ENCODE data around the gene ANKRD13A. TPM values are rescaled to one million over a fixed set of nuclear protein-coding genes. Genes with fewer than 3 reads are reported as not detected.

The ANKRD13A gene
- total and polyA plus RNA-seq, 2 of the 8 experiments (the other 6 are each of a cell fraction or from before 2014, with no cell fraction given): 16.8 to 21.4 TPM

DNA sequence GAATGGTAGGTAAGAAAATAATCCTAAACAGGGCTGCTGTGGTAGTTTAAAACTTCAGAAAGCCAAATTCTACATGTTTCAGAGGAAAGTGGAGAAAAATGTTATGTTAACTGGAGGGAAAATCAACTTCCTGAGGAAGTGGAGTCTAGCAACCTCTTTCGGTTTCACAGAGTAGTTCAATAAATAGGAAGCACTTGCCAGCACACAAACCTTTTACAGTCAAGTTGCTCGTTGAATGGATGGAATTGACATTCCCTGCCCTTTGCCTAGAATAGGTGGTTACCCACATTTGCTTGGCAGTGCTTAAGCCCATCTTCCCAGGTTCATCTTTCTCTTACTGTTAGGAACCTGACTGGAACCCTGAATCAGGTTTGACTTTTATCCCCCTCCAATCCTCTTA is 15.9 kb downstream of the ANKRD13A start:
- TF ChIP-seq HDAC2 (IDR thresholded peaks at IDR 0.05; ENCODE audit: borderline replicate concordance in 1 of 2, low read depth in 2 of 2, low read length in 2 of 2) (no peak), CHD2 (IDR thresholded peaks at IDR 0.05; ENCODE audit: low read length) (no peak), EZH2 (IDR thresholded peaks at IDR 0.05; ENCODE audit: low read depth, low read length, severe bottlenecking) (no peak), SAP30 (IDR thresholded peaks at IDR 0.05; ENCODE audit: insufficient read depth, insufficient replicate concordance, low read length) (no peak), RXRA (IDR thresholded peaks at IDR 0.05; ENCODE audit: insufficient read depth, low read depth, low read length) (no peak)
- Histone ChIP-seq H3K9ac (replicated peaks in 1 of 4; ENCODE audit: extremely low read depth in 1 of 4, low read depth in 3 of 4, low read length in 3 of 4) (no peak overlapping the region), H3K36me3 (ENCODE audit: control insufficient read depth in 2 of 4, insufficient read depth in 4 of 4, low read length in 3 of 4) (no peaks in the 10 kb centered on the region), H3K4ac (replicated peaks; ENCODE audit: insufficient read length, low read depth, low read length) (no peak overlapping the region), H3K4me1 (replicated peaks in 1 of 4; ENCODE audit: control insufficient read depth in 3 of 4, insufficient read depth in 4 of 4, low read length in 3 of 4) (no peaks in the 10 kb centered on the region), H2BK5ac (ENCODE audit: low read depth, low read length) (no peak overlapping the region), H3K9me3 (ENCODE audit: insufficient read depth in 2 of 2, low read depth in 1 of 2, low read length in 1 of 2) (no peaks in the 10 kb centered on the region), H3K27ac (ENCODE audit: low read depth, low read length) (no peak overlapping the region), H2BK12ac (ENCODE audit: low read depth, low read length) (no peak overlapping the region), H4K5ac (ENCODE audit: insufficient read length, low read depth, low read length) (no peak overlapping the region), H2BK15ac (ENCODE audit: low read length) (no peak overlapping the region), H4K91ac (replicated peaks; ENCODE audit: insufficient read length, low read length) (no peak overlapping the region), H2AFZ (ENCODE audit: low read length) (no peak overlapping the region), H3K56ac (replicated peaks; ENCODE audit: insufficient read length, low read depth, low read length) (no peak overlapping the region), H3K79me1 (ENCODE audit: low read depth, low read length) (no peaks in the 10 kb centered on the region), H3K23me2 (ENCODE audit: low read depth, low read length) (no peaks in the 10 kb centered on the region), H3K4me2 (ENCODE audit: insufficient read depth in 1 of 2, low read depth in 2 of 2, low read length in 2 of 2) (no peak overlapping the region), H3K14ac (ENCODE audit: insufficient read length) (no peak overlapping the region), H2AK5ac (ENCODE audit: low read depth, low read length) (no peak overlapping the region), H2BK120ac (replicated peaks; ENCODE audit: low read depth, low read length) (no peak overlapping the region), H3K27me3 (replicated peaks in 1 of 4; ENCODE audit: control insufficient read depth in 3 of 4, extremely low read depth in 1 of 4, insufficient read depth in 3 of 4, low read length in 3 of 4) (no peaks in the 10 kb centered on the region), H3K18ac (ENCODE audit: extremely low read depth, low read length) (no peak overlapping the region), H4K8ac (ENCODE audit: extremely low read depth, insufficient read depth, low read length) (no peak overlapping the region), H3K79me2 (ENCODE audit: control insufficient read depth in 1 of 2, insufficient read depth in 2 of 2, low read length in 2 of 2) (no peaks in the 10 kb centered on the region), H4K20me1 (replicated peaks in 1 of 2; ENCODE audit: control insufficient read depth in 1 of 2, insufficient read depth in 2 of 2, low read length in 2 of 2) (no peaks in the 10 kb centered on the region), H3K4me3 (ENCODE audit: extremely low read depth in 1 of 4, insufficient read depth in 2 of 4, low read depth in 3 of 4, low read length in 4 of 4) (no peak overlapping the region), H2BK20ac (ENCODE audit: low read length) (no peak overlapping the region), H3K23ac (ENCODE audit: insufficient read length) (no peak overlapping the region)
- WGBS, 2 experiments (ENCODE audit: extremely low coverage in 1 of 2, insufficient coverage in 1 of 2, insufficient read length in 1 of 2, insufficient replicate concordance in 2 of 2, low coverage in 1 of 2, low lambda C conversion rate in 2 of 2, missing lambda C conversion rate in 1 of 2): 91% methylated on average over 2 of the region's 2 CpGs; no CpG with 5 or more reads in 1 of the 2 experiments
- POLR2A ChIA-PET (ENCODE audit: partially characterized antibody): no interaction called here
- FAIRE-seq (no peak), DNase-seq (ENCODE audit: low read depth in 1 of 2, low spot score in 2 of 2) (no peak)
- CTCF ChIA-PET (ENCODE audit: partially characterized antibody): no interaction called here

Data from H1 (cell line).